K562 (cell line): ENCODE data around the gene RCSD1. TPM values are rescaled to one million over a fixed set of nuclear protein-coding genes. Genes with fewer than 3 reads are reported as not detected.

ENCODE experiments used
- CEBPG ChIP-seq, 3 experiments: fragments of 200-800 bp in 1 of 3; sonication (Bioruptor generic) in 1 of 3; sonication (generic) in 1 of 3; formaldehyde crosslinking in 1 of 3; IDR thresholded peaks in 2 of 3; conservative IDR thresholded peaks in 1 of 3; 2 replicates each; pipeline versions ENCODE4 v1.6.1 to v1.8.0; 2016 to 2022; ENCODE audit warnings: missing compliant biosample characterization in 2 of 3, missing genetic modification characterization in 2 of 3, mild to moderate bottlenecking in 1 of 3, missing genetic modification reagents in 1 of 3
- CREB3 ChIP-seq: fragments of 450-650 bp; conservative IDR thresholded peaks from 2 replicates; pipeline ENCODE4 v1.6.1; 2016; ENCODE audit warnings: missing genetic modification characterization, low read depth, mild to moderate bottlenecking, missing compliant biosample characterization, moderate library complexity
- CREB3L1 ChIP-seq: fragments of 450-650 bp; IDR thresholded peaks from 2 replicates; pipeline ENCODE4 v1.6.1; 2014; ENCODE audit warnings: low read depth, mild to moderate bottlenecking, moderate library complexity, borderline replicate concordance
- E2F5 ChIP-seq: sonication (generic); formaldehyde crosslinking; IDR thresholded peaks from 2 replicates; pipeline ENCODE4 v1.8.0; 2022; ENCODE audit warnings: mild to moderate bottlenecking, missing genetic modification reagents
- EHMT2 ChIP-seq: fragments of 450-650 bp; IDR thresholded peaks from 2 replicates; pipeline ENCODE4 v1.6.1; 2018; ENCODE audit warnings: antibody characterized with exemption
- NFE2L1 ChIP-seq: fragments of 450-650 bp; IDR thresholded peaks from 2 replicates; pipeline ENCODE4 v1.6.1; 2016; ENCODE audit warnings: missing genetic modification characterization, low read depth, mild to moderate bottlenecking, missing compliant biosample characterization, moderate library complexity, borderline replicate concordance
- NR2C1 ChIP-seq, 2 experiments: fragments of 450-650 bp; IDR thresholded peaks; 2 replicates each; pipeline ENCODE4 v1.6.1; 2017; ENCODE audit warnings: mild to moderate bottlenecking in 2 of 2, antibody characterized with exemption in 1 of 2, inconsistent platforms in 1 of 2, missing compliant biosample characterization in 1 of 2, missing genetic modification characterization in 1 of 2
- PHF21A ChIP-seq: fragments of 450-650 bp; IDR thresholded peaks from 2 replicates; pipeline ENCODE4 v1.6.1; 2017; ENCODE audit warnings: low read depth, borderline replicate concordance
- REST ChIP-seq, 2 experiments: fragments of 450-650 bp; formaldehyde crosslinking in 1 of 2; IDR thresholded peaks; 2 replicates each; pipeline versions ENCODE4 v1.4.0 to v1.6.1; 2014 to 2020; ENCODE audit warnings: mild to moderate bottlenecking in 2 of 2, borderline replicate concordance in 1 of 2, low read depth in 1 of 2
- RHOXF2B ChIP-seq: fragments of 250-450 bp; sonication (Bioruptor Pico); conservative IDR thresholded peaks from 2 replicates; pipeline ENCODE4 v1.5.1; 2021
- SMARCB1 ChIP-seq: IDR thresholded peaks from 2 replicates; pipeline ENCODE4 v1.6.1; 2011; ENCODE audit warnings: improper control_type of control experiment, low read depth; ENCODE audit not compliant: insufficient read length
- ZNF347 ChIP-seq: fragments of 450-650 bp; formaldehyde crosslinking; IDR thresholded peaks from 2 replicates; pipeline ENCODE4 v1.4.0; 2020; ENCODE audit warnings: low read depth, mild to moderate bottlenecking, moderate library complexity
- polyA plus RNA-seq, 8 experiments: library from polyadenylated mRNA; depleted of rRNA in 4 of 8; stranded (reverse) in 5 of 8; unstranded in 3 of 8; fragments of >200 nt; fragmentation: Nextera tagmentation in 2 of 8; fragmentation: Illumina TruSeq in 1 of 8; extraction: Ambion mirVana in 2 of 8; extraction: Trizol in 1 of 8; gene quantifications; 2 replicates each; pipeline versions ENCODE4 v1.2.1 to v1.2.3, GENCODE V29; 2011 to 2014; ENCODE audit warnings: inconsistent platforms in 1 of 8, missing spikeins in 1 of 8
- total RNA-seq, 7 experiments: library from RNA; depleted of rRNA in 6 of 7; stranded (reverse); fragments of >200 nt in 6 of 7; fragmentation: Illumina TruSeq in 2 of 7; extraction: Trizol in 2 of 7; gene quantifications; 2 replicates each; pipeline versions ENCODE4 v1.2.1 to v1.2.3, GENCODE V29; 2011 to 2021; ENCODE audit warnings: low replicate concordance in 1 of 7

The RCSD1 gene
- total and polyA plus RNA-seq, 9 of the 15 experiments (the other 6 are each of a cell fraction or from before 2014, with no cell fraction given), result 7.8 to 69.8 (median 45.3) TPM

- 0 out of 2 replicates have a peak, but pooled peaks have one; percentile 18 for TF ChIP-seq CREB3 (tag)
- 0 out of 2 replicates have a peak, but pooled peaks have one; percentile 56 for TF ChIP-seq PHF21A
- TF ChIP-seq NR2C1 (IDR thresholded peaks at IDR 0.05), result peak; percentile 44; the same call in 1 of the 2 replicates
- peak; percentile 46; the same call in 1 of the 2 replicates for TF ChIP-seq NR2C1 (tag; IDR thresholded peaks at IDR 0.05)
- TF ChIP-seq RHOXF2B, result peak; percentile 58; the same call in 1 of the 2 replicates
- TF ChIP-seq EHMT2, result no peak
- TF ChIP-seq ZNF347, result no peak
- TF ChIP-seq CEBPG (CRISPR knock-in tag; IDR thresholded peaks at IDR 0.05), result peak; percentile 41; the same call in 1 of the 2 replicates
- TF ChIP-seq CEBPG (tag; conservative IDR thresholded peaks at IDR 0.05 in 1 of 2, IDR thresholded peaks at IDR 0.05 in 1 of 2), result no peak
- peak; percentile 66 for TF ChIP-seq SMARCB1
- TF ChIP-seq REST (IDR thresholded peaks at IDR 0.05; ENCODE audit: borderline replicate concordance), result no peak
- 0 out of 2 replicates have a peak, but pooled peaks have one; percentile 44 for TF ChIP-seq REST (CRISPR knock-in tag; IDR thresholded peaks at IDR 0.05; ENCODE audit: low read depth)
- no peak for TF ChIP-seq E2F5 (CRISPR knock-in tag)
- 0 out of 2 replicates have a peak, but pooled peaks have one; percentile 2 for TF ChIP-seq NFE2L1 (tag)
- TF ChIP-seq CREB3L1, result no peak
Observed at GRCh38 chr1:167627615-167627864, 2.5 kb upstream of the RCSD1 start (continued).
